ENCODE results near the gene IP6K1.
A peak's percentile ranks its signal among the peaks of the same experiment; 100 is the strongest.
"Not testable (repeated sequence)": the region's sequence is repeated elsewhere in the genome, so short reads cannot be mapped to it uniquely, and the experiment has no call there.

IP6K1 gene

DNA sequence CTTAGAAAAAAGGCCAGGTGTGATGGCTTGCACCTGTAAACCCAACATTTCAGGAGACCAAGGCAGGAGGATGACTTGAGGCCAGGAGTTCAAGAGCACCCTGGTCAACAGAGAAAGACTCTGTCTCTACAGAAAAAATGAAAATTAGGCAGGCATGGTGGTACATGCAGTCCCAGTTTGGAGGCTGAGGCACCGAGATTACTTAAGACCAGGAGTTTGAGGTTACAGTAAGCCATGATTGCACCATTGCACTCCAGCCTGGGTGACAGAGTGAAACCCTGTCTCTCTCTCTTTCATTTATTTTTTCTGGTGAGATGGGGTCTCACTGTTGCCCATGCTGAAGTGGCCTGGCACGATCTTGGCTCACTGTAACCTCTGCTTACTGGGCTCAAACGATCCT, 24.7 kb downstream of the IP6K1 start:
- DNase-seq, result no peak

DNA sequence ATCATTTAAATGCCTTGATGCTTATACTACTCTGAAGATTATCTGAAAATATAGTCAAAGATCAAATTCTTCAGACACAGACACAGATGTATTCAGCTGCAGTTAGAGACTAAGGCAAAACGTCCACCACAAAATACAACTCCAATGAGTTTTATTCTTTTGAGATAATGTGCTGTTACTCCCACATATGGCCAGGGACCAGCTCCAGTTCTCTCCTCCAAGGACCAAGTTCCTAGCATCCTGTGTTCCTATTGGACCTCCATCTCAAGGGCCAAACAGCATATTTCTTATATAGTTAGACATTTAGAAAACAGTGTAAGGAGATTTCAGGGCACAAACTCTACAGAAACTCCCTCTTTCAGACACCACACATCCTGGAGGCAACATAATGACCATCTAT, 27.1 kb downstream of the IP6K1 start:
- DNase-seq, result no peak

DNA sequence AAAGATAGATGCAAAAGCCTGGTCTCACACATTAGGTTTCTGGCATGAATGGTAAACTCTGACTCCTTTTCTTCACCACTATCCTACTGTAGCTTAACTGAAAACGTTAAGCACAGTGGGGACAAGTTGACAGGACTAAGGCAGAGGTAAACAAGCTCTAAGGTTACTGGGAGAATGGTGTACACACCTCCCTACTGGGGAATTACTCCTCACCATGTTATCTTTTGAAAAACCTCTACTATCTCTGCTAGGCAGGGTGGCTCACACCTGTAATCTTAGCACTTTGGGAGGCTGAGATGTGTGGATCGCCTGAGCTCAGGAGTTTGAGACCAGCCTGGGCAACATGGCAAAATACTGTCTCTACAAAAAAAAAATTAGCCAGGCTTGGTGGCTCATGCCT, 29.1 kb downstream of the IP6K1 start:
- no peak for DNase-seq

DNA sequence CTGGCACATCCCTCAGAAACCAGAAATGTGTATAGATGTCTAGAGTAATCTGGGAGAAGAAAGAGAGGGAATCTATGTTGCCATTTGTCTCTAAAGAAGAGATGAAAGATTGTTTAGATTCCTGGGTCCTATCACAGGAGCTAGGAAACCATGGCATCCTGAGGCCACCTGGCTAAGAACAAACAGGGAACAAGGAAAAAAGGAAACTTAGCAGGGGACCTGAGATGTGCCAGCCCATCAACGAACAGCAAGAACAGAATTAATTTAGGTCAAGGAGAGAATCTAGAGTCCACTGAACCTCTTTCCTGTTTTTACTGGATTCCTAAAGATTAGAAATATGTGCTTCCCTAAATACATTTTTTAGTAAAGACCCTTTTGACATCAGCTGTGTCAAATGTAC, 30.3 kb downstream of the IP6K1 start:
- DNase-seq, result no peak

DNA sequence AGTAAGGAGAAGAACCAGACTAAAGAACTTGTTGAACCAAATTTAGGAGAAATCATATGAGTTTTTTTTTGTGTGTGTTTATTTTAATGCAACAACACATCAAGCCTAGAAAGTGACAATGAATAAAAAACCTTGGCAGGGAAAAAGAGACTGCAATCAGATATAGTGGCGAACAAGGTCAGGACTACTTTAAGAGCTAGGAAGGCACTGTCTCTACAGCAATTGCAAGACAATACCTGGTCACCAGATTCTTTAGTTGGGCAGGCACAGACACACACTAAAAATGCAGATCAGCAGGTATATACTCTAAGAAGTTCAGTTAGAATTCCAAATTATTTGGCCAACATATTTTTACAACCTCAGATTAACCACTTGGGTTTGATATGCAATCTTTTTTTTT, 31.8 kb downstream of the IP6K1 start:
- no peak for DNase-seq

DNA sequence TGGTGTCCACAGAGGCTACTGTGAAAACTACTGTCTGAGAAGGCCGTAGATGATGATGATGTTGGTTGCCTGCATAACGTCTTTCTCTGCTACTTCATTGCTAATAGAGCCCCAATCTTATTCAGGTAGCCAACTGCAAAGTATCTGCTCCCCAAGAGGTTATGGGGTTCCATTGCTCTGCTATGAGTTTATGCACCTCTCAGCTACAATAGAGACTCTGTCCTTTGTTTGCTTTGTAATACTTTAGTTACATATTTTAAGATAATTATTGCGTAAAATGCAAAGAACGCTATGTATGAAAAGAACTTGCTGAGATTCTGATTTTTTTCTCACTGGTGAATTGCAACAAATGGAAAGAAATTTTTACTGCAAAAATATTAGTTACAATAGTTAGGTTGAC, 34.8 kb downstream of the IP6K1 start:
- DNase-seq, result no peak

DNA sequence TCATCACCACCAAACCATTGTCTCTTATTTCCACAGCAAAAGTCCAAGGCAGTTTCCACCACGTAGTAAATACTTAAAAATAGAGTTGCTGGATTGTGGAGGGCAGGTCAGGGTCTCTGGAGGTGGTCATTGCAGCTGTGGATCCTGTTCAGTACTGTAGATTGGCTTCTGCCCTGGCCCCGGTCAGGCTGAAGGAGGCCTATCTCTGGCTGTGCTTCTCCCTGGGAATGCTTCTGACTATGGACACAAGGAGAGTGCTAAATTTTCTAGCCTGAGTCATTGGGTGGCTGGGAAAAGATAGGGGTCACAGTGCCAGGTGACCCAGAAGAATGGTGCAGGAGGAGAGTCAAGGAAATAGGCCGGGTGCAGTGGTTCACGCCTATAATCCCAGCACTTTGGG, 36.3 kb downstream of the IP6K1 start:
- no peak for DNase-seq

DNA sequence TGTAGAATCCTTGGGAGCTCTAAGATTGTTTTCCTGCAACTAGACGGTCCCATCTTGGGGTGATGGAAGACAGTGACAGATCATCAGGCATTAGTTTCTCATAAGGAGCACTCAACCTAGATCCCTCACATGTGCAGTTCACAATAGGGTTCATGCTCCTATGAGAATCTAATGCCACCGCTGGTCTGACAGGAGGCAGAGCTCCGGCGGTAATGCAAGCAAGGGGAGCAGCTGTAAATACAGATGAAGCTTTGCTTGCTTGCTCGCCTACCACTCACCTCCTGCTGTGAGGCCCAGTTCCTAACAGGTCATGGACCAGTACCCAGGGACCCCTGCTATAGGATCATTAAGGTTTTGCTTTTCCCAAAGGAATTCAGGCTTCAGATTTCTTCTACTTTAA, 37.5 kb downstream of the IP6K1 start:
- not testable (repeated sequence) for DNase-seq

DNA sequence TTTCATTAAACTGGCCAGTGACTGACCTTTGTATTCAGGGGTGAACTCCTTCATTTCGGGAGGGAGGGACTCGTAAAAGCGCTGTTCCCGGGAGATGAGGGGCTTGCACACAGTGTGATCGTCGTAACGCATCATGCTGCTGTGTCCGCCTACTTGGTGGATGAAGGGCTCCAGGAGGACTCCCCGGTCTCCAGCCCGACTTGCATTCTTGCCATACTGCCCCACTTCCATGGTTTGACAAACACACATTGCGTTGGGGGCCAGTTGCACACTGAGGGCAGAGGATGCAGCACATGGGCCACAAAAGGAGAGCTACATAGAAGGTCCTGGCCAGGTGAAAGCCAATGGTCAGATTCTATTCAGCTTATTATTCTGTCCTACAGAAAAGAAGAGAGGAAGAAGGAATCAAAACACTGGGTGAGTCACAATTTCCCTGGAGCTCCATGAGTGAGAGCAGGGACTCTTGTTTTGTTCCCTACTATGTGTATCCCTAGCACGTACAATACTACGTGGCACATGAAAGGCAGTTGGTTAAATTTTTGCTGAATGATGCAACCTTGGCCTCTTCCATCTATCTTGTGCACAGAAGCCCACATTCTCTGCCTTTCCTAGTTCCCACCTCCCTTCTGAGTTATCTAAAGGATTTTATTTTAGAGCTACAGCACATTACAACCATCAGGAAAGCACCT, 38.4 kb downstream of the IP6K1 start:
- DNase-seq, result no peak

DNA sequence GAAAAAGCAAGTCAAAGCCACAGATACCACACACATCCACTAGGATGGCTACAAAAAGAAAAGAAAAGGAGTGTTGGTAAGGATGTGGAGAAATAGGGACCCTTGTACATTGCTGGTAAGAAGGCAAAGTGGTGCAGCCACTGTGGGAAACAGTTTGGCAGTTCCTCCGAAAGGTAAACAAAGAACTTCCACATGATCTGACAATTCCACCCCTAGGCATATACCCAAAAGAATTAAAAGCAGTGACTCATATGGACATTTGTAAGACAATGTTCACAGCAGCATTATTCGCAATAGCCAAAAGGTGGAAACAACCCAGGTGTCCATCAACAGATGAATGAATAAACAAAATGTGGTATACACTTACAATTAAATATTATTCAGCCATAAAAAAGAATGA, 40.4 kb downstream of the IP6K1 start:
- no peak for DNase-seq

DNA sequence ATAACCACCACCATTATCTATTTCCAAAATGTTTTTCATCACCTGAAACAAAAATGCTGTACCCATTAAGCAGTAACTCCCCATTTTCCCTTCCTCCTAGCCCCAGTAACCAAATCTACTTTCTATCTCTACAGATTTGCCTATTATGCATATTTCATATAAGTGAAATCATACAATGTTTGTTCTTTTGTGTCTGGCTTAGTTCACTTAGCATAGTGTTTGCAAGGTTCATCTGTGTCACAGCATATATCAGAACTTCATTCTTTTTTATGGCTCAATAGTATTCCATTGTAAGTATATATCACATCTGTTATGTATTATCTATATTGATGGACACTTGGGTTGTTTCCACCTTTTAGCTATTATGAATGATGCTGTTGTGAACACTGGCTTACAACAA, 45.9 kb downstream of the IP6K1 start:
- DNase-seq, result no peak

DNA sequence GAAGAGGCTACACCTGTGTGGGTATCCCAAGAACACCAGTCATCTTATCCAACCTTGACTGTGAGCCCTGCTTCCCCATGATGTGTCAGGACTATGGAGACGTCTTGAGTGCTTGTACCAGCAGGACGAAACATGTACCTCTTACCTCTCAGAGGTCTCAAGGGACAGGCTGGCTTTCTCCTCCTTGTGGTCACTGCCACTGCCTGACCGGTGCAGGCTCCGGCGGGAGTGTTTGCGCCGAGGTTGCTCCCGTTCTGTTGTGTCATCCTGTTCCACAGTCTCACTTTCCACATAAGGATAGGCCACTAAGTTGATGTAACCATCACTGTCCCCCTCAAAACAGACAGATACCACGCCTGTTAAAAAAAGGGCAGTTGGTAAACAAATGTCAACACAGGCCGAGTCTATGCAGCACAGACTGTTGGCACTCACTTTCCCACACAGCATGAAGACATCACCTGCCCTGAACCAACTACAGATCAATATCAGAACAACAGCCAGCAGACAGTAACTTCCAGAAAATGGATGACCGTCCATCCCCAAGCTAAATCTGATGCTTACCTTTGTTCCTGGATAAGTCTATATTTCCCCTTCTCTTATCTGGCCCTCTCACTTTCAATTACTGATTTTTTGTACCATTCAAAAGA, 48.2 kb downstream of the IP6K1 start:
- no peak for DNase-seq

DNA sequence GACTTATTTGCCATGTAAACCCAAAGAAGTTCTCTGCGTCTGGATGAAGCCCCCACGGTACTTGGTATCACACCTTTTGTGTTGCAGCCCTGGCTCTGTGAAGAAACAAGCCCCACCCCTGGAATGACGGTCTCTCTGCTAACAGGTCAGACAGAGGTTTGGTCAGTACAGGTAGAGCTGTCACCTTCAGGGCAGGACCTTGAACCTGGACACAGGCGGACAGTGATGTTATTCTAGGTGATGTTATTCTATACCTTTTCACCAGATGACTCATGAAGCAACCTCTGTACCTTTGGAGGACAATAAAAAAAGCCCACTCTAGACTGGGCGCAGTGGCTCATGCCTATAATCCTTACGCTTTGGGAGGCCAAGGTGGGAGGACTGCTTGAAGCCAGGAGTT, 51.6 kb downstream of the IP6K1 start:
- DNase-seq, result no peak

DNA sequence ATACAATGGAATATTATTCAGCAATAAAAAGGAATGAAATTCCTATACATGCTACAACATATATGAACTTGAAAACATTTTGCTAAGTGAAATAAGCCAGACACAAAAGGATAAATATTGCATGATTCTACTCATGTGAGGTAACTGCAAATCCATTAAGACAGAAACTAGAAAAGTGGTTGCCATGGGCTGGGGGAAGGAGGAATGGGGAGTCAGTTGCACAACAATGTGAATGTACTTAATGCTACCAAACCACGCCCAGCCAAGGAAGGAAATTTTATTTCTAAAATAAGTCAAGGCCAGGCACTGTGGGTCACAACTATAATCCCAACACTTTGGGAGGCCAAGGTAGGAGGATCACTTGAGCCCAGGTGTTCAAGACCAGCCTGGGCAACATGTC, 52.8 kb downstream of the IP6K1 start:
- no peak for DNase-seq

DNA sequence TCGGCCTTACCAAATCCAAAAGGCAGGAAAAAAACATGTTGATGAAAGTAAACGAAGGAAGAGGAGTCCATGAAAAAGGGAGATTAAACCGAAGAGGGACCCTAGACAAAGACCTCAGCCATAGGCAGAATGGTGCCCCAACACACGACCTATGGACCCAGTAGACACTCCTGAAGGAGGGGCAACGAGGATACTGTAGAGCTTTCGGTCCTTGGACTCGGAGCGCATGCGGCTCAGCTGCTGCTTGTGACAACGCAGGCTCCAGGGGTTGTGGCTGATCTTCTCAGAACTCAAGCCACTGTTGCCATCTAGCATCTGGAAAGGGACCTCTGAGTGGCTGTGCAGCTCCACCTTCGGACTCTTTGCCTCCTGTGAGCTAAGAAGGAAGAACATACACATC, 53.7 kb downstream of the IP6K1 start:
- DNase-seq, result no peak

DNA sequence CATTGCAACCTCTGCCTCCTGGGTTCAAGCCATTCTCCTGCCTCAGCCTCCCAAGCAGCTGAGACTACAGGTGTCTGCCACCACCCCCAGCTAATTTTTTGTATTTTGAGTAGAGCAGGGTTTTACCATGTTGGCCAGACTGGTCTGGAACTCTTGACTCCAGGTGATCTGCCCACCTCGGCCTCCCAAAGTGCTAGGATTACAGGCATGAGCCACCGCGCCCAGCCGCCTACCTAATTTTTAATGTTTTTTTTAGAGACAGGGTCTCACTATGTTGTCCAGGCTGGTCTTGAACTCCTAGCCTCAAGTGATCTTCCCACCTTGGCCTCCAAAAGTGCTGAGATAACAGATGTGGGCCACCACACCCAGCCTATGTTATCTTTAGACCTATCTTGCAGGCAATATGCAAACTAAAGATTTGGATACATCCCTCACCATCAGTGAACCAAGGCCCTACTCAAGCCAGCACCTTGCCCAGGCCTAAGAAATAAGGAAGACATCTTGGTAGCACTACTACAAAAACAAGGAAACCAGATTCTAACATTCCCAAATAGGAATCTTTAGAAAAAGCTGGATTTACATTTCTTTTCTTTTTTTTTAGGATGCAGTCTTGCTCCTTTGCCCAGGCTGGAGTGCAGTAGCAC, 56.3 kb downstream of the IP6K1 start:
- no peak for DNase-seq

DNA sequence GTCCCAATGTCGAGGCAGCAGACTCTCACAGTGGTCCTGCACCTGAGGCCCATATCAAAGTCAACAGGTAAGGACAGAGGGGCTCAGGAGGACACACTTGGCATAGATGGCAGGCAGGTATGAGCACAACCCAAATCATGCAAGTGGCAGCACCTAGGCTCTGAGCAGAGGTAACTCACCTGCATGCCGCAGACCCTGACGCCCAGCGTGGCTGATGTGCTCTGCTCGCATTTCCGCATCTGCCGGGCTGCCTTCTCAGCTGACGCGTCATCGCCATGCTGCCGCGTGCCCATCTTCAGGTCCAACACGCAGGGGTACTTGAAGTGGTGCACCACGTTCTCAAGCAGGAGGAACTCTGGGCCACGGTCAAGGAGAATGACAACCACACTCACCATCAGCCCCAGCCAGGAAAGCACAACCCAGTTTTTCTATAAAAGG, 58.4 kb downstream of the IP6K1 start:
- DNase-seq, result no peak

DNA sequence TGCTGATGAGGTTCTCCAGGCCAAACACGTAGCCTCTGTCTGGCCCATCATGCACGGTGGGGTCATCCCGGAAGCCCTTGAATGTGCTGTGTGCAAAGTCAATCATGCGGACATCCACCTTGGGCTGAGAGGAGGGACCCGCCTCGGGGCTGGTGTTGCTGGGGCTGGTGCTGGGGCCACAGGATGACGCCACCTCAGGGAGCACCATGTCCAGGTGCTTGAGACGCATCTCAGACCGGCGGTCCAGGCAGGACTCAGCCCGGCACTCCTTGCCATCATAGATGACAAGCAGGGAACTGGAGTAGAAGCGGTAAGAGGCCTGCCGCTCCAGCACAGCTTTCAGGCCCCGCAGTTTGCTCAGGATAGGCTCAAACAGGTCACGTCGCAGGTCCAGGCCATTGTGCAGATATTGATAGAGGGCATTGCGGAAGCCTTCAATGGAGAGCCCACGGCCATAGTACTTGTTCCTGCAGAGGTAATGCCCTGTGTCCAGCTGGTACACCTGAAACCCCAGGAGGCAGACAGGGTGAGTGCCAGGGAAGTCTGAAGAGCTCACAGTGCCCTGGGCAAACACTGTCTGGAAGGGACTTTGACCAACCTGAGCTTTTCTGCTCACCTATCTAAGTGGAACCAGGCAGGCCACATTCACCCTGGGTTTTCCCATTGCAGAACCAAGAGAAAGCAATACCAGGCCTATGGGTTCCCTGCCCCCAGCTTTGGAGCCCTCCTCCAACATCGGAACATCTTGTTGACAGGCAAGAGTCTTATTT, 59.0 kb downstream of the IP6K1 start:
- DNase-seq, result no peak

DNA sequence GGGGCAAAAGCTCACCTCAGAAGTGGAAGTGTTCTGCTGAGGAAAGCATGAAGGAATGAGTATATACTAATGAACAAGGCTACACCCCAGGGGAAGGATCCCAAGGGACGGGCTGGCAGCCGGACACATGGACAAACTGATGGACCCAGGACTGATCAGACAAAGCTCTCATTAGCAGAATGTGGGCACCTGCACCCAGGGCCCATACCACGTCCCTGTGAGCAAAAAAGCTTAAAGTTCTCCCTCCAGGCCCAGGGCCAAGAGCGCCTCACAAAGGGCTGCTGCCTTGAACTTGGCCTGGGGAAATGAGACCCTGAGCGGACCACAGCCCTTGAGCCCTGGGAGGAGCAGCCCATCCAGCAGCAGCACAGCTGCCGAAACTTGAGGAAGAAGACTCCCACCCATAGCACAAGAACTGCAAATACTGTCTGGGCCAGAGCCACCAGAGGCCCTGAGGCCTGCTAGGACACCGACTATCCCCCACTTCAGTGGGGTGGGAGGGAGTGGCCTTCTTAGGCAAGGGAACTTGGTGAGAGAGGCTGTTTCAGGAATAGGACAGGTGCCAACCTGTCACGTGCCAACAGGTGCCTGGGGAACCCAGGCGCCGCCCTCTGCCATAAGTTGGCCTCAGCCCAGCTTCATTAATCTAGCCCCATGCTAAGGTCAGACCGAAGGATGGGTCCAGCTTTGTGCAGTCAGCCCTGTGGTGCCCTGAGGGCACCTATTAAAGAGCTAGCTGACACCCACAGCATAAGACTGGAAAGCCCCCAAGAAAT, 60.2 kb downstream of the IP6K1 start:
- no peak for DNase-seq

DNA sequence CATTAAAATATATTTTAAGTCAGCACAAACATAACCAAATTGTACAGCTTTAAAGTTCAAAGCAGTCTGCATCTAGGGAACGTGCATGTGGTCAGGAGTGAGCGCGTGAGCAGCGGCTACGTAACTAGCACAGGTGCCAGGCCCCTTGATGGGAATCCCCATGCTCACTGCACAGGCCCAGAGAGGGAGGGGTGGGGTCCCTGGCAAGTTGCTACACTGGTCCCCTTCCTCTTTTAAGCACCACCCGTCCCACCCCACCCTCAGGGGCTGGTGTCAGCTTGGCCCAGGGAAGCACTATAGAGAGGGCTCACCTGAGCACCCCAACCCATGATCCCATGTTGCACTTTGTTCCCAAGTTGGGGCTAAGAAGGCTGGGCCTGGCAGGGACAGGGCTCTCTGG, 61.8 kb downstream of the IP6K1 start:
- no peak for DNase-seq

DNA sequence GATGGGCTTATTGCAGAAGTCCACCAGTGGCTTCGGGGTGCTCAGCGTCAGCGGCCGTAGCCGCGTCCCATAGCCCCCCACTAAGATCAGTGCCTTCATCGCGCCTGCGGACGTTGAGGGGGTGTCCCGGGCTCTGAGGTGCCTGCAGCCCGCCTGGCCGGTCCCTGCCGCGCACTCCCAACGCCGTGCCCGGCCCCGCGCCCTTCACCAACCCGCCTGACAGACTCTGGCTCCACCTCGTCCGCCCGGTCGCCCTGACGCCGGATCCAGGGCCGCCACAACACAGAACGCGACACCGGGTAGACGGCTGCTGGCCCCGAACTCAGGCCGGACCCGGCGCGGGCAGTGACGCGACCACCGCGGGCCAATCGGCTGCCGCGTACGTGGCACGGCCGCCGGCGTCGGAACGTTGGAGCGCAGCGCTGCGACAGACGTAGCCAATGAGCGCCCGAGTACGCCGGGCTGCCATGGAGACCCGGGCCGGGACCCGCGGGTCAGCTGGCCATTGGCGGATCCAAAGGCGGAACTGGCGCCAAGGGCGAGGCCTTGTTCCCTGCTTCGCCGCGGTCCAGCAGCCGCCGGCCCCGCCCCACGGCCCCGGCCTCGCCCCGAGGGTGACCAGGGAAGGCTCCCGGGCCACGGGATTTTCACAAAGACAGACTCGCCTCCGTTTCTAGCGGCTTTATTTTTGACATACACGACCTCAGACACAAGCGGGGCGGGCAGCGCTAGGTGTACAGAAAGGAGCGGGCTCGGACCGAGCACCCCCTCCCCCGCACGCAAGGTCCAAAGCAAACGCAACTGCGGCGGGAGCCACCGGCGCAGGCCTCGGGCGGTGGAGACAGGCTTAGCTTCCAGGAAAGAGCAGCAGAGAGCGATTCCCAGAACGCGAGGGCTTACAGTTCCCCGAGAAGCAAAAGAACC, 62.5 kb downstream of the IP6K1 start, which contains the start of gene GMPPB:
GMPPB (minus strand) TSS at position 324 of the 924 bp plus-strand sequence; CDS start at position 99, 225 bp downstream.
- peak; percentile 14 to 82 for DNase-seq

DNA sequence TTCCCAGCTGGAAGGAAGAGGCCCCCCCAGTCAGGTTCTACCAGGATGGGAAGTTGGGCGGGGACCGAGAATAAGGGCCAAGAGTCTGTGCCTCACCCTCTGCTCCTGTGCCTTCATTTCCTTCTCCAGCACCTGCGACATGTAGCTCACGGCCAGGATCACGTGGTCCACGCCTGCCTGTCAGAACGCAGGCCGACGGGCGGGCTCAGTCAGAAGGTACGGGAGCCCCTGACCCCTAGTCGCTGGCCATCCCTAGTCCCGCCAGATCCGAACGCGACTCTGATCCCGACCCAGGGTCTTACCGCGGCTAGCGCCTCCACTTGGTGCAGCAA, 63.1 kb downstream of the IP6K1 start:
- DNase-seq, result no peak
